Colonic mucosa (tissue), 4 donors: ENCODE measurements around the gene DTX3. TPM values are rescaled to one million over a fixed set of nuclear protein-coding genes. Genes with fewer than 3 reads are reported as not detected.

ENCODE experiments used
- DNase-seq: peaks from one replicate; pipeline ENCODE4 v3.0.0-alpha.2; 2020
- H3K27ac ChIP-seq: fragments of 200-600 bp; one replicate; pipeline ENCODE4 v1.8.0; 2021
- H3K27me3 ChIP-seq: fragments of 200-600 bp; one replicate; pipeline ENCODE4 v1.8.0; 2021
- H3K36me3 ChIP-seq: fragments of 200-600 bp; one replicate; pipeline ENCODE4 v1.8.0; 2021
- H3K4me1 ChIP-seq: fragments of 200-600 bp; one replicate; pipeline ENCODE4 v1.8.0; 2021; ENCODE audit warnings: mild to moderate bottlenecking
- H3K4me3 ChIP-seq: fragments of 200-600 bp; one replicate; pipeline ENCODE4 v1.8.0; 2021
- H3K9ac ChIP-seq, 2 donors: one replicate each; pipeline ENCODE4 v1.7.0; 2013; ENCODE audit warnings: control low read depth in 2 of 2, low read depth in 2 of 2, low read length in 2 of 2
- H3K9me3 ChIP-seq: fragments of 200-600 bp; one replicate; pipeline ENCODE4 v1.8.0; 2021
- intact Hi-C: fragments of 100-400 bp; cut with DNase I; formaldehyde crosslinking; loops from one replicate; pipeline ENCODE4 v1.14.1; 2022
- total RNA-seq, 2 donors: library from RNA; stranded (reverse); fragmentation: NEBNext Ultra II Directional in 1 of 2; extraction: Animal tissue kit (Norgen Biotek cat#: 25700) in 1 of 2; gene quantifications; one replicate each; pipeline ENCODE4 v1.2.1, GENCODE V29; 2021
- TF ChIP-seq, protein P1 (sequence below): fragments of 200-600 bp; IDR thresholded peaks from one replicate; pipeline ENCODE4 v1.8.0; 2022; ENCODE audit warnings: antibody characterized with exemption, mild to moderate bottlenecking
- donor health status: healthy.
- donor health status: DM: no; HTN: no; CAD: no.
- donor health status: DM: no; HTN: no; CAD: no.

Gene DTX3
- total RNA-seq, 2 donors from 2014 or later: 3.4 to 7.4 TPM

DNA sequence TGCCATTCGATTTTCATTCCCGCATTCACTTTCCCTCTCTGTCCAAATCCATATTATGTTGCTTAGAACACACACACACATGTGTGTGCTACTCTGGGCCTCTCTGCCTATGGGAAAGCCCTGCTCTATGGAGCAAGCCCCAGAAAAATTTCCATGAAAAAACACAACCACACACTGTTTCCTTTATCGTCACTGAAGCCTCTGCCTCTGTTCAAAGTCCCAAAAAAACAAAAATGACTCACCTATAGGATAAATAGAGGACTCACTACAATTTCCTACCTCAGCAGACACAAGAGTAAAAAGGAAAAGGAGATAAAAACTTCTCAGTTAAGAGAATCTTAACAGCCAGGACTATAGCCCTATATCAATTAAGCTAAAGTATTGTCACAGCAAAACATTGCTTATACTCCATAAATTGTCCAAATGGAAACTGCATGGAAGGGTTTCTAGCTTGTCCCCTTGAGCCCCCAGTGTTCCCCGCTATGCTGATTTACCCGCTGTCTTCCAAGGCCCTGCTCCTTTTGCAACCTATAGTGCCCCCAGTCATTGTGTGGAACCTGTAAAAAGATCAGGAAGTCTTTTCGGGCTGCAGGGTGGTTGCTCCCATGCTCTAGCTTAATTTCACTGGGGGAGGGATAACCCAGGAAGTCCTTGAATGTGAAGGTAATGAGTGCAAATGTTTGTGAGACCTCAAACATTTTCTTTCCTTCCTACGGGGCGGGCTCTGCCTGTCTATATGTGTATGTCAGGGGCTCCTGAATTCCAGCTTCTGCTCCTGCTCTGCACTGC, 24.8 kb upstream of the DTX3 start:
- H3K4me3 ChIP-seq: no peak overlapping the region
- intact Hi-C loops: loop anchor here (5.0 kb wide), 1 partner anchor 112 kb away; the partner anchor contains the start of gene OS9
- no peaks in the 10 kb centered on the region for H3K4me1 ChIP-seq
- no peaks in the 10 kb centered on the region for H3K9me3 ChIP-seq
- no peaks in the 10 kb centered on the region for H3K27me3 ChIP-seq
- TF ChIP-seq, protein P1, sequence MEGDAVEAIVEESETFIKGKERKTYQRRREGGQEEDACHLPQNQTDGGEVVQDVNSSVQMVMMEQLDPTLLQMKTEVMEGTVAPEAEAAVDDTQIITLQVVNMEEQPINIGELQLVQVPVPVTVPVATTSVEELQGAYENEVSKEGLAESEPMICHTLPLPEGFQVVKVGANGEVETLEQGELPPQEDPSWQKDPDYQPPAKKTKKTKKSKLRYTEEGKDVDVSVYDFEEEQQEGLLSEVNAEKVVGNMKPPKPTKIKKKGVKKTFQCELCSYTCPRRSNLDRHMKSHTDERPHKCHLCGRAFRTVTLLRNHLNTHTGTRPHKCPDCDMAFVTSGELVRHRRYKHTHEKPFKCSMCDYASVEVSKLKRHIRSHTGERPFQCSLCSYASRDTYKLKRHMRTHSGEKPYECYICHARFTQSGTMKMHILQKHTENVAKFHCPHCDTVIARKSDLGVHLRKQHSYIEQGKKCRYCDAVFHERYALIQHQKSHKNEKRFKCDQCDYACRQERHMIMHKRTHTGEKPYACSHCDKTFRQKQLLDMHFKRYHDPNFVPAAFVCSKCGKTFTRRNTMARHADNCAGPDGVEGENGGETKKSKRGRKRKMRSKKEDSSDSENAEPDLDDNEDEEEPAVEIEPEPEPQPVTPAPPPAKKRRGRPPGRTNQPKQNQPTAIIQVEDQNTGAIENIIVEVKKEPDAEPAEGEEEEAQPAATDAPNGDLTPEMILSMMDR: no peak
- no peaks in the 10 kb centered on the region for H3K36me3 ChIP-seq
- DNase-seq: no peak
- H3K27ac ChIP-seq: no peak overlapping the region
- H3K9ac ChIP-seq: no peak overlapping the region

- intact Hi-C loops: loop anchor here (5.0 kb wide), 1 partner anchor 112 kb away; the partner anchor contains the start of gene OS9
- DNase-seq: no peak
- Histone ChIP-seq H3K27me3 (no peaks in the 10 kb centered on the region), H3K36me3 (no peaks in the 10 kb centered on the region), H3K4me1 (no peaks in the 10 kb centered on the region), H3K4me3 (no peak overlapping the region), H3K9ac (no peak overlapping the region), H3K9me3 (no peaks in the 10 kb centered on the region), H3K27ac (no peak overlapping the region)
- TF ChIP-seq, protein P1: no peak
Measured at GRCh38 chr12:57580466-57580795, 24.2 kb upstream of the DTX3 start.

DNA sequence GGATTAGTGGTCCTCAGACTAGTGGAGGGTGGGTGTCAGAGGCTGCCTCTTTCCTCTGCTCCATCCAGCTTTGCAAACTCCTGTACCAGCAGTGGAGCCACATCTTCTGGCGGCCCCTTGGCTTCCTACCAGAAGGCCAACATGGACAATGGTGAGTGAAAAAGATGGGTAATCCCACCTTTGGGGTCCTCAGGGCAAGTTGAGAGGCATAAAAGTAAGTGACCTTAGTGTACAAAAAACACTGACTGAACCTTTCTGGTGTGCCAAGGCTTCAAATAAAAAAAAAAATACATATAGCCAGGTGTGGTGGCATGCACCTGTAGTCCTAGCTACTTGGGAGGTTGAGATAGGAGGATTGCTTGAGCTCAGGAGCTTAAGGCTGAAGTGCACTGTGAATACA, 22.8 kb upstream of the DTX3 start:
- Histone ChIP-seq H3K9ac (no peak overlapping the region), H3K36me3 (no peaks in the 10 kb centered on the region), H3K9me3 (no peaks in the 10 kb centered on the region), H3K4me3 (no peak overlapping the region), H3K27me3 (no peaks in the 10 kb centered on the region), H3K27ac (no peak overlapping the region), H3K4me1 (no peaks in the 10 kb centered on the region)
- intact Hi-C loops: loop anchor here (2.0 to 5.0 kb wide), 2 partner anchors 39 to 110 kb away; partner anchors contain the start of gene OS9
- TF ChIP-seq, protein P1: no peak
- DNase-seq: no peak

- H3K36me3 ChIP-seq: no peaks in the 10 kb centered on the region
- no peak overlapping the region for H3K27ac ChIP-seq
- no peaks in the 10 kb centered on the region for H3K27me3 ChIP-seq
- H3K9ac ChIP-seq: no peak overlapping the region
- H3K4me1 ChIP-seq: no peaks in the 10 kb centered on the region
- TF ChIP-seq, protein P1: no peak
- DNase-seq: no peak
- no peaks in the 10 kb centered on the region for H3K9me3 ChIP-seq
- intact Hi-C loops: loop anchor here (2.0 to 5.0 kb wide), 2 partner anchors 38 to 110 kb away; partner anchors contain the start of gene OS9
- no peak overlapping the region for H3K4me3 ChIP-seq
Measured at GRCh38 chr12:57582440-57582839, 22.2 kb upstream of the DTX3 start.

DNA sequence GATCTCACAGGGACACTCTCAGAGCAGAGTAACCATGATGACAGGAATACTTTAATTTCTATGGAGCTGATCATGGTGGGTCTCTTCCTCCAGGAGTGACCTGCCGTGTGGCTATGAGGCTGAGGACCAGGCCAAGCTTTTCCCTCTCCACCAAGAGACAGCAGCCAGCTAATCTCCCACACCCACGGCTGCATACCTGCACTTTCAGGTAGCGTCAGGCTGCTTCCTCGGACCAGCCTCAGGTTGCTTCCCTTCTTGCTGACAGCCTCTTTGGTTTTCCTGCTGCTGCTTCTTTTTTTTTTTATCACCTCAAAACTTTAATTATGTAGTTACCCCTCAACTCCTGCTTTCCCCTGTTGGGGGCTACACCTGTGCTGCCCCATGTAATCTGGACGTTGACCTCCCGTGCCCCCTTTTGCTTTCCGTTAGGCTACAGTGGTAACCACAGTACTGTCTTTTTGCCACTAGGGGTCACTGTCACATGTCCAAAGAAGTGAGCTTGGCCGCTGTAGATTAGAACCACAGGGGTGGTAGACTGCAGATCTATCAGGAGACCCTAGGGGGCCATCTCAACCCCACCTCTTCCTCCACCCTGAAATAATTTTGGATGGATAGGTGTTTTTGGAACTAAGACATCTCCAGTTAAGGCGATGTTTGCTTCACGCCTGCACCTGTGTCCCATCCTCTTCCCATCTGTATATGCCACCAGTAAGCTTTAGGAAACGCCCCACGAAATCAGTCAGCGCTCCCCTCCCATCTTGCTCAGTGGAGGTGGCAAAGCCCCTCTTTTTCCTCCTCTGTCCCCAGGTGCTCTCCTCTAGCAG, 21.4 kb upstream of the DTX3 start:
- Histone ChIP-seq H3K9me3 (no peaks in the 10 kb centered on the region), H3K36me3 (no peaks in the 10 kb centered on the region), H3K4me1 (no peaks in the 10 kb centered on the region), H3K27ac (no peak overlapping the region), H3K27me3 (no peaks in the 10 kb centered on the region), H3K9ac (no peak overlapping the region), H3K4me3 (no peak overlapping the region)
- intact Hi-C loops: loop anchor here (2.0 to 5.0 kb wide), 2 partner anchors 38 to 109 kb away; partner anchors contain the start of gene OS9
- peak; percentile 70 for DNase-seq
- TF ChIP-seq, protein P1: peak; percentile 94
